GM21515 (cell line): ENCODE results near the gene PRSS8.

ENCODE experiments used
- ATAC-seq: cut with Tn5 transposase; IDR thresholded peaks from one replicate; pipeline ENCODE4 v1.9.1; 2021; ENCODE audit not compliant: unreplicated experiment

PRSS8 gene

GRCh38 chr16:31083981-31084380 lies 51.5 kb downstream of the PRSS8 start:
- ATAC-seq = no peak

GRCh38 chr16:31083556-31083955 lies 52.0 kb downstream of the PRSS8 start:
- no peak for ATAC-seq

GRCh38 chr16:31083081-31083480 lies 52.4 kb downstream of the PRSS8 start:
- no peak for ATAC-seq

GRCh38 chr16:31082368-31083045 lies 53.0 kb downstream of the PRSS8 start:
- no peak for ATAC-seq
